ENCODE measurements around the gene TTN. TPM values are rescaled to one million over a fixed set of nuclear protein-coding genes. Genes with fewer than 3 reads are reported as not detected.

Gene TTN
- total RNA-seq, 4 donors from 2014 or later, result 0.19 to 3.1 (median 1.7) TPM

DNA sequence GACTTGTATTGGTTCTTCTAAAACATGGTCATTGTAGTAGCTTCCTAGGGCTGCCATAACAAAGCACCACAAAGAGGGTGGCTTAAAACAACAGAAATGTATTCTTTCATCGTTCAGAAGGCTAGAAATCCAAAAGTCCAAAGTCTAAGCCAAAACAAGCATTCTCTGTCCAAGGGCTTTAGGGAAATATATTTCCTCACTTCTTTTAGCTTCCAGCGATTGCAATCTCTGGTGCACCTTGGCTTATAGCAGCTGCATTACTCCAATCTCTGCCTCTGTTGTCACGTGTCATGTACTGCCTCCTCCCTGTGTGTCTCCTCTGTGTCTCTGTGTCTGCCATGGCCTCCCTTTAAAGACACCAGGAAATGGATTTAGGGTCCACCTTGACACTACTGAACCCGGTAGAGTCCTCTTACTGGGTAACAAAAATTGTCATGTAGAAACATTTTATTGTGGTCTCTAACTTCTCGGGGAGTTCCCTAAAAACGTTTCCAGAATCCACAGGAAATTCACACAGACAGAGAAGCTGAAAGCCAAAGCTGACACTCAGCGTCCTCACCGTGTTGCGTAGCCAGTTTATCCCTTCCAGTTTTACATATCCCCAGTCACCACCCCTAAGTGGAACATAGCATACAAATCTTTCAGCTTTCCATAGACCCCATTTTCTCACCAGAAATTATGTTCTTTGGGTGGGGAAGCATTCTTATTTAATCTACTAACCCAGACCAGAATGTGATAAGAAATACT is 20.7 kb upstream of the TTN start:
- H3K27ac ChIP-seq, result no peak overlapping the region
- intact Hi-C loops (cut with DNase I), result no loop called here

DNA sequence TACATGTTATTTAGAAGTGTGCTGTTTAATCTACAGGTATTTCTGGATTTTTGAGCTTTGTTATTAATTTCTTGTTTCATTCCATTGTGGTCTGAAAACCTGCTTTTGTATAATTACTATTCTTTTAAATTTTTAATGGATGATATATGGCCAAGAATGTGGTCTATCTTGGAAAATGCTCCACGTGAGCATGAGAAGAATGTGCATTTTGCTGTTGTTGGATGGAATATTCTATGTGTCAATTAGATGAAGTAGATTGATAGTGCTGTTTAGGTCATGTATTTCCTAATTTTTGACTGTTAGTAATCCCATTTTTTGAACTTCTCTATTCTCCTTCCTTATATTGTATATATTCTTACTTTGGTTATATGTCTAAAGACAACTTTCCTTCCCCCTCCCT is 19.9 kb upstream of the TTN start:
- Histone ChIP-seq H3K4me3 (no peak overlapping the region), H3K9me3 (no peaks in the 10 kb centered on the region), H3K27me3 (no peaks in the 10 kb centered on the region), H3K36me3 (no peaks in the 10 kb centered on the region), H3K27ac (no peak overlapping the region), H3K4me1 (no peaks in the 10 kb centered on the region)
- no peak for DNase-seq
- no peak for TF ChIP-seq CTCF (IDR thresholded peaks at IDR 0.05)
- no peak for TF ChIP-seq POLR2A (IDR thresholded peaks at IDR 0.05)
- intact Hi-C loops (cut with DNase I), result no loop called here
- 45 to 58% methylated on average over 1 of the region's 1 CpG for WGBS, 2 donors

More for the DNA sequence above, 20.7 kb upstream of the TTN start:
- Histone ChIP-seq H3K4me1 (no peaks in the 10 kb centered on the region), H3K4me3 (no peak overlapping the region), H3K27me3 (no peaks in the 10 kb centered on the region), H3K9me3 (no peaks in the 10 kb centered on the region), H3K36me3 (no peaks in the 10 kb centered on the region)
- WGBS, 2 donors, result 65 to 87% methylated on average over 7 to 9 of the region's 9 CpGs
- no peak for TF ChIP-seq CTCF (IDR thresholded peaks at IDR 0.05)
- TF ChIP-seq POLR2A (IDR thresholded peaks at IDR 0.05), result no peak
- DNase-seq, result no peak

GRCh38 chr2:178825183-178825582 is 18.0 kb upstream of the TTN start:
- Histone ChIP-seq H3K4me3 (no peak overlapping the region), H3K9me3 (no peaks in the 10 kb centered on the region), H3K4me1 (no peaks in the 10 kb centered on the region), H3K27me3 (no peaks in the 10 kb centered on the region), H3K27ac (no peak overlapping the region), H3K36me3 (no peaks in the 10 kb centered on the region)
- intact Hi-C loops (cut with DNase I), result no loop called here
- WGBS, 2 donors, result 0 to 79% methylated on average over 1 of the region's 1 CpG
- no peak for TF ChIP-seq CTCF (IDR thresholded peaks at IDR 0.05)
- no peak for TF ChIP-seq POLR2A (IDR thresholded peaks at IDR 0.05)
- no peak for DNase-seq

DNA sequence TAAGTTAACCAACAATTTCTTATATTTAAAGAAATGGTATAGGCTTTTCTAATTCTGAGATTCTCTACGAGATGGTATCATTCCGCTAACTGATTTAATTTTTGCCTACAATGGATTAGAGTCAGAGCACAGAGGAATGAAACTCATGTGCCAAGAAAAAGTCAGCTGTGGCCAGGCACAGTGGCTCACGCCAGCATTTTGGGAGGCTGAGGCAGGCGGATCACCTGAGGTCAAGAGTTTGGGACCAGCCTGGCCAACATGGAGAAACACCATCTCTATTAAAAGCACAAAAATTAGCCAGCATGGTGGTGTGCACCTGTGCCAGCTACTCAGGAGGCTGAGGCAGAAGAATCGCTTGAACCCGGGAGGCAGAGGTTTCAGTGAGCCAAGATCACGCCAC is 17.0 kb upstream of the TTN start:
- intact Hi-C loops (cut with DNase I), result no loop called here
- H3K4me3 ChIP-seq, result no peak overlapping the region
- H3K27me3 ChIP-seq, result no peaks in the 10 kb centered on the region
- no peaks in the 10 kb centered on the region for H3K36me3 ChIP-seq
- no peaks in the 10 kb centered on the region for H3K9me3 ChIP-seq
- 89 to 95% methylated on average over 7 of the region's 7 CpGs for WGBS, 2 donors
- H3K27ac ChIP-seq, result no peak overlapping the region
- no peaks in the 10 kb centered on the region for H3K4me1 ChIP-seq
- TF ChIP-seq POLR2A (IDR thresholded peaks at IDR 0.05), result no peak
- no peak for DNase-seq

GRCh38 chr2:178819992-178820391 is 12.8 kb upstream of the TTN start:
- H3K27me3 ChIP-seq, result no peaks in the 10 kb centered on the region
- H3K27ac ChIP-seq, result no peak overlapping the region
- no peak for TF ChIP-seq POLR2A (IDR thresholded peaks at IDR 0.05)
- TF ChIP-seq CTCF (IDR thresholded peaks at IDR 0.05), result no peak
- H3K4me1 ChIP-seq, result no peaks in the 10 kb centered on the region
- no peaks in the 10 kb centered on the region for H3K9me3 ChIP-seq
- no peak for DNase-seq
- 16 to 24% methylated on average over 4 of the region's 4 CpGs for WGBS, 2 donors
- intact Hi-C loops (cut with DNase I), result no loop called here
- no peak overlapping the region for H3K4me3 ChIP-seq
- H3K36me3 ChIP-seq, result no peaks in the 10 kb centered on the region

Data from esophagus squamous epithelium (tissue), 5 donors.